Cerebellar nuclear complex (tissue), 1 donor: ENCODE results near the gene FBP1.
"Not testable (repeated sequence)": the region's sequence is repeated elsewhere in the genome, so short reads cannot be mapped to it uniquely, and the experiment has no call there.

ENCODE experiments used
- DNase-seq, 2 experiments: peaks; one replicate each; lab custom pipeline; 2025; lab: John Stamatoyannopoulos, UW

FBP1 gene

GRCh38 chr9:94613003-94613402, 26.3 kb downstream of the FBP1 start:
- no peak for DNase-seq

DNA sequence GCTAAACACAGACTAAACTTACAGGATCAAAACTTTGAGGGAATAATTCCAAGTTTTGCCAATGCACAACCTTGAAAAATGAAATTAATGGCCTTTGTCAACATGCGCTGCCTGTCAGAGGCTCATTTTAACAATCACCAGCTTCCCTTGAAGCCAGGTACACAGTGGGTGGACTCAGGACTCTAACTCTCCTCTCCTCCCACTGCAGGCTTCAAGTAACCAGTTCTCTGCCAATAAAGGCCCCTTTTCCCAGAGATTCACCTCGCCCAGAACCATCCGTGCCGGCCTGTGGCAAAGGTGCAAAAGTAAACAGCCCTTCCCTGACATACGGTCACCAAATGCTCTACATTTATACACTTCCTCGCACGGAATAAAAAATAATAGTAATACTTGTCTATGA, 27.2 kb downstream of the FBP1 start:
- no peak for DNase-seq

DNA sequence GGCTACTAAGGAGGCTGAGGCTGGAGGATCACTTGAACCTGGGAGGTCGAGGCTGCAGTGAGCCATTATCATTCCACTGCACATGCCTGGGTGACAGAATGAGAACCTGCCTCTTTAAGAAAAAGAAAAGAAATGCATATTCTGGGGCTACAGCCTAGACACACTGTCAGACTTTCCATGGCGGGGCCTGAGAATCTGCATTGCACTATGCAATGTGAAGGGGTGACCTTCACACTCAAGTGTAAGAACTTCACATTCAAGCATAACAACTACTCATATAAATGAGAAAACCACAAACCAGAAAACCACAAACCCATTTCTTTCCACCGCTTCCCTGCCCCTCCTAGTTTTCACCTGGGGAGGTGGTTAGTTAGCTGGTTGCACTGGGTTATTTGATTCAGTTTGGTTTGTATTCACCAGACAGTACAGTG, 27.7 kb downstream of the FBP1 start:
- DNase-seq = no peak

- no peak for DNase-seq
Observed at GRCh38 chr9:94610181-94610606, 29.1 kb downstream of the FBP1 start.

DNA sequence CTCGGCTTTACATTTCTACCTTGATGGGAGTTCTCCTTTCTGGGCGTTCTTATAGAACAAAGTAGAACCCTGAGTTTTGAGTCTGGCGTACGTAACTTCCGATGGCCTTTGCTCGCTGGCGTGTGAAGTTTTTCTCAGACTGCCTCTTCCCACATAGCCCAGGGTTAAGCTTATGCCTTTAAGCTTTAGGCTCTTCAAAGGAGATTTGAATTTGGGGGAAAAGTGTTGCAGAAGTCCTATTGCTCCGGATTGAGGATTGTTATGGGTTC, 32.0 kb downstream of the FBP1 start:
- no peak for DNase-seq

DNA sequence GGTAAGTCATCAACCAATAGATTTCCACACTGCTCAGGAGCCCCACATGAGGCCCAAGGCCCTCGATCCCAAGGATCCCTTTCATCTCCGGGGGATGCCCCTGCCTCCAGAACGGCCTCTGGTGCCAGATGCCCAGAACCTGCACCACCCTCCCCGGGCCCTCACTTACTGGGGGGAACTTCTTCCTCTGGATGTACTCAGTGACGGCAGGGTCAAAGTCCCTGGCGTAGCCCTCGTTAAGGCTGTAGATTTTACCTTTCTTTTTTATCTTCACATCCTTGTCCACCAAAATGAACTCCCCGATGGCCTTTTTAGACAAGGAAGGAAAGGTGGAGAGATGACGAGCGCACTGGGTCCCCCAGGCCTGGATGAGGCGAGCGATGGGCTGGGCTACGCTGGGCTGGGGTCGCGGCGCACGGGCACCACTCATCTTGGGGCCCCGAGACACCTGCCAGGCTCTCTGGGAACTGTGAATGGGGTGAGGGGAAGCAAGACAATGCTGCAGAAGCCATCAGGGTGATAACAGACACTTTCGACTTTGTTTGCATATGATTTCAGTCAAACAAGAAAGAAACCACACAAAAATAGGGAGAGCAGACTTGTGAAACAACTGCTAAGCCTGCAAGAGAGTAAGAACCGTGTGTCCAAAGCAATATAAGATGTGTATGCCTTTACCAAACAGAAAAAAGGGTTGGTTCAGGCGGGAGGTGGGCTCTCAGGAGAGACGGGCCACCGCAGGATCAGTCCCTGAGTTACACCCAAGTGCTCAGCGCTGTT, 32.5 kb downstream of the FBP1 start:
- no peak for DNase-seq

GRCh38 chr9:94603259-94604160, 35.8 kb downstream of the FBP1 start:
- DNase-seq = no peak

DNA sequence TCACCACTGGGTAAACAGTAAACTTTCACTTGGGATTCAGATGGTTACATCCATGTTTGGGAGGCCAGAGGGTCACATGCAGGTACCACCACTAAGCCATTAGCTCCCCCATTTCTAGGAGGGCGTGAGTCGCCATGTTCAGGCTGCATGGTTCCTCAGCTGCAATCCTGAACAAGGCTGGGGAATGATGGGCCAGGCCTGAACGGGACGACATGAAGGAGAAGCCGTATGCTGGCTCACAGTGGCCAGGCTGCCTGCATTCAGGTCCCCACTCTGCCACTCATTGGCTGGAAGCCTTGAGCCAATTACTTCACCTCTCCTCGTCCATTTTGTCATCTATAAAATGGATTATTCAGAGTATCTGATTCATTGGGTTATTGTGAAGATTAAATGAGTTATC, 36.7 kb downstream of the FBP1 start:
- DNase-seq = no peak

DNA sequence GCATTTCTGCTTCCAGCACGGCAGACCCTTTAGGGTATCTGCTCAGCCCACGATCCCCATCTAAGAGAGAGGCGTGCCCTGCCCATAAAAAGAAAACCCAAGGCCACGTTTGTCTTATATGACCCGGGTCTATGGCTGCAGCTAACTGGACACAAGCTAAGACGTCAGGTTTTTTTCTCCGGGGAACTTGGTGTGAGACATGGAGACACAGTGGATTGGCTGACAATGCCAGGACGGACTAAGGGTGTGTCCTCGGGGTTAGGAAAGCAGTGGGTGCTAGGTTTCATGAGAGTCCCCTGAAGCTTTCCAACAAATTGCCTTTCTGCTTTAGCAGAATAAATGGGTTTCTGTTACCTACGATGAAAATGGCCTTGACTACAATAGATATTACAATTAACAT, 38.6 kb downstream of the FBP1 start:
- DNase-seq = no peak

DNA sequence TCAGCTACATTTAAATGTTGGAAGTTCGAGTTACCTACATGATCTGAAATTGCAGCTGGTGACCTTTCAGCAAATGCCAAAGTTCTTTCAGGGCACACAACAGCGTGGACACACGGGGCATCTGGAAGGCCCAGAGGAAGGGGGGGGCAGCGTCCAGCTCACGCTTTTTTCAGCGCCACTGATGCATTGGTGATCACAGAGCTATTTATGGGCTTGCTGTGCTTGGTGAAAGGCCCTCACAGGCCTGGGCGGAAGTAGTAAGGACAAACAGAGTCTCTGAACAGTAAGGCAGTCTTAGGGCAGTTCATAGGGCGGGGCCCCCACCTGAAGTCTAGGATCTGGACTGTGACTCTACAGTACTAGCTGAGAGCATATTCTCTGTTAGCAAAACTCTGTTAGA, 39.1 kb downstream of the FBP1 start:
- DNase-seq = no peak

DNA sequence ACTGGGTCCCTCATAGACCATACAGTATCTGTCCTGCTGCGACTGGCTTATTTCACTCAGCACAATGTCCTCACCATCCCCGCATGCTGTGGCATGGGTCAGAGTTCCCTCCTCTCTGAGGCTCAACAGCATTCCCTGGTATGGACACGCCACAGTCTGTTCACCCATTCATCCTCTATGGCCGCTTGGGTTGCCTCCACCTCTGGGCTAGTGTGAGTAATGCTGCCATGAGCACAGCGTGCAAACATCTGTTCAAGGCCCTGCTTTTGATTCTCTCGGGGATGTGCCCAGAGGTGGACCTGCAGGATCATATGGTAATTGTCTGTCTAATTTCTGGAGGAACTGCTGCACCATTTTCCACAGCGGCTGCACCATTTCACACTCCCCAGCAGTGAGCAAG, 40.2 kb downstream of the FBP1 start:
- no peak for DNase-seq

DNA sequence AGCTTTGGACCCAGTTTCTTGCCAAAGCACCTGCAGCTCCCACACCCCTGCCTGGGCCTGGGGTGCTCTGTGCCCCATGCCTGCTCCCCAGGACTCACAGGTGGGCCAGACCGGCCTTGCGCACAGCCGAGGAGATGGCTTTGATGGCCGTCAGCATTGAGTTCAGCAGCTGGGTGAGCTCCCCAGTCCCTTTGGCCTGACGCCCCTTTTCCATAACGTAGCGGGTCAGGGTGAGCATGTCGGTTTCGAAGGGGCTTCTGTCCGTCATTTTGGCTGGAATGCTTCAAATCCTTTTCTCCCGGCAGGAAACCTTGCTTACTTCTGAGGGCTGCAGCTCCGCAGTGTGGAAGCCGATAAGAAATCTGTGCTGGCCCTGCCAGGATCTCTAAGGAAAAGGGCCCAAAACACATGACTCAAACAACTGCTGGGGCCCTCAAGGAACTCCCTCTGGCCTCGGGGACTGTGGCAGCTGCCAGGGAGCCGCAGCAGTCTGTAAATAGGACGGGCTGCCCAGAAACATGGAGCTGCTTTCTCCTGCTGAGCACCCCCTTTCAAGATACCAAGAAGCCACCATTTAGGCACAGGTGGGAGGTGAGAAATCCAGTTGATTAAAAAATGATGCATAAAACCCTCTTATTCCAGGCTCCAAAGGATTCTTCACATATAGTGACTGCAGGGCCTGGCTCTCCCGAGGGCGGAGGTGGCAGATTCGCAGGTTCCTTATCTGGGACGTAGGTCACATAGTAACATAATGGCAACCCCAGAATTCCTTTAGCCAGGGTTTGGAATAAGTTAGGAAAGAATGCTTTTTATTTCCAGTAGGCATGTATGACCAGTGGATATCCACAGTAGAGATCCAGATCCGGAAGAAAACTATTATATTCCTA, 45.6 kb downstream of the FBP1 start, which contains the start of gene FBP2:
FBP2 (minus strand) TSS at position 366 of the 887 bp plus-strand sequence; CDS start at position 268, 98 bp downstream.
- no peak for DNase-seq

- not testable (repeated sequence) for DNase-seq
Observed at GRCh38 chr9:94592683-94593082, 46.6 kb downstream of the FBP1 start.

DNA sequence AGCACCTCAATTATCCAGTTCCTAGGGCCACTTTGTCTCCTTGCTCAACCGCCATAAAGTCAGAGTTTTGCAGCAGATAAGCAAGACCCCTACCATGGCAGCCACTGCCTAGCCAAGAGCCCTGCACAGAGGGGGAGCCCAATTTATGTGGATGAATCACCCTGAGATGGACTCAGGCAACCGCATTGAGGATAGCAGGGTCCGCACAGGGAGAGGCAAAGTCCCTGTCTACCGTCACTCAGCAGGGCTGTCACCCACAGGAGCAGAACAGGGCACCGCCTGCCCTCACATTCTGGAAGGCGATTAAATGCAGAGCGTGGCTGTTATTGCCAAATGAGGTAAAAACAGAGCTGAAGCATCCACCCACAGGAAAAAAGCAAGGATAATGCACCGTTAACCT, 47.4 kb downstream of the FBP1 start:
- no peak for DNase-seq

- DNase-seq = not testable (repeated sequence)
Observed at GRCh38 chr9:94591046-94591545, 48.2 kb downstream of the FBP1 start.

DNA sequence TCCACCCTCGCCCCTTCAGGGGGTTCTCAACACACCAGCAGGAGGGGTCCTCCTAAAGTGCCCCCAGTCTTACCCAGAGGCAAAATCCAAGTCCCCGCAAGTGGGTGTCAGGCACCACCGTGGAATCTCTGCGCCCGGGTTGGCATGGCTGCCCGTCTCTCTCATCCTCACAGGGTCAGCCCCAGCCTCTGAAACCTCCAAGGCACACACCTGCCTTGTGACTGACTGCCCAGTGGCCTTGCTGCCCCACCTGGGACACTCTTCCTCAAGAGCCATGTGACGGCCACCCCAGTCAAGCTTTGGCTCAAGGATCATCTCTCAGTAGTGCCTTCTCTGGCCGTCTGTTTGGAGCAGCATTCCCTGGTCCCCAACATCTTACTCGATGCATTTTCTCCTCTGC, 50.6 kb downstream of the FBP1 start:
- no peak for DNase-seq

DNA sequence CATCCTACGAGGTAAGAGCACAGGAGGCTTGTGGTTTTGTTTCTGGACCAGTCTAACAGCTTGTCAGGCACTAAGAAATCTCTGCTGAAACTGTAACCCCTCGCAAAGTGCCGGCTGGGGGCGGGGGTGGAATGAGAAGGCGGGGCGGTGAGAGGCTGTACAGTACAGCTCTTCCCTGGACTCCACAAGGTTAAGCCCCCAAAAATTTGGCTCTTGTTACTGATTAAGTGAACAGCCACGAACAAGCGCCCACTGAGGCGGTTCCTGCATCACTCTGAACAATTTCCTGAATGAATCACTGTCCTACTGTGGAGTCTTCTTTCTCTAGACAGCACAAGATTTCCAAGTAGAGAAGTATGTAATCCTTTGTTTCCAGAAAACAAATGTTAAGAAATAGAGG, 52.5 kb downstream of the FBP1 start:
- no peak for DNase-seq

DNA sequence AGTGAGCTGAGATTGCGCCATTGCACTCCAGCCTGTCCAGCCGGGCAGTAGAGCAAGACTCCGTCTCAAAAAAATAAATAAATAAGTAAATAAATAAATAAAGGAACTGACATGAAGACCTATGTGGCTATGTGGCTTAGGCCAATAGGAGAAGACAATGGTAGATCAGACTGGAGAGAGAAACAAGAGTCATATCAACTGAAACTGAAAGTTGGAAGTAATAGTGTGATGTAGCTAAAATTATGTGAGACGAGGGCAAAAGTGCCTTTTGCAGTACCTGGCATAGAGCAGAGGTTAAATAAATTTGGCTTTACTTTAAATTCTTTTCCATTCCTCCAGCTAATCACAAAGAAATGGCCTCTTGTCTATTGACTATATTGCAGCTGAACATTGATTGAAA, 53.0 kb downstream of the FBP1 start:
- DNase-seq = no peak

DNA sequence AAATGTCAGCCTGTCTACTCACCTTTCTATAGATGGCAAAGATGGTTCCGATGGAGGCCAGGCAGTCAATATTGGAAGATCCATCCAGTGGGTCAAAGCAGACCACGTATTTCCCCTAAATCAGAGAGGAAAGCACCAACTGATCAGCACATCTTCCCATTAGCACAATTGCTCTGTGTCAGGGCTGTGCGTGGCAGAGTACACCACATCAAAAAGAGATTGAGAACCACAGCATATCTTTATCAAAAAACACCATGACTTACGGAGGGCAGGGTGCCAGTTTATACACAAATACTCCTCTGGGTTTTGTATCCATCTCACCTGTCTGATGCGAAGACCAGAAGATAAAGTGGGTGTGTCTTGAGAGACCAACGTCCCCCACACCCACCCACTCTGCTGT, 54.8 kb downstream of the FBP1 start:
- no peak for DNase-seq

- no peak for DNase-seq
Observed at GRCh38 chr9:94581728-94582127, 57.6 kb downstream of the FBP1 start.

DNA sequence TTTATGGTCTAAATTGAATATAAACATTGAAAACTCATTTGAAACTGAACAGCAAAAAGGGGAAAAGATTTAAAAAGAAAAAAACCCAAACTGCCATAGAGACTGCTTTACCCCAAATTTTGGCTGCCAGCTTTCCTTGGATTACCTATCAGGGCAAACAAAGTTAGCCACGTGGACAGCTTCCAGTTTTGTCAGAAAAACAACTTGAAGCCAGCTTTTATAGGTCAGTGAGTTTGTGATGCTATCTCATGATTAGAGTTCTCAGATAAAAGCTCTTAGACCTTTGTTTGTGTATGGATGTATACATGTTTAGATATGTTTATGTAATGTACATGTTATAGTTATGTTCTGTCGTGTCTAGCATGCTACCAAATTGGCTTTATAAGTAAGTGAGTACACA, 61.7 kb downstream of the FBP1 start:
- DNase-seq = no peak

- DNase-seq = no peak
Observed at GRCh38 chr9:94577036-94577435, 62.3 kb downstream of the FBP1 start.
